Muscle layer of duodenum (tissue), 2 donors: ENCODE data around the gene CGNL1.
A peak's percentile ranks its signal among the peaks of the same experiment; 100 is the strongest.

Experiments used
- H3K27ac ChIP-seq: one replicate; pipeline ENCODE4 v1.7.0; 2013; ENCODE audit warnings: mild to moderate bottlenecking, low read length
- H3K27me3 ChIP-seq: one replicate; pipeline ENCODE4 v1.7.0; 2013; ENCODE audit warnings: low read depth, mild to moderate bottlenecking, control low read depth, low read length
- H3K36me3 ChIP-seq, 2 donors: one replicate each; pipeline ENCODE4 v1.7.0; 2013; ENCODE audit warnings: low read length in 2 of 2, control low read depth in 1 of 2, mild to moderate bottlenecking in 1 of 2; ENCODE audit not compliant: insufficient read depth in 2 of 2, control insufficient read depth in 1 of 2
- H3K4me1 ChIP-seq, 2 donors: one replicate each; pipeline ENCODE4 v1.7.0; 2013; ENCODE audit warnings: low read length in 2 of 2, mild to moderate bottlenecking in 2 of 2, control low read depth in 1 of 2, moderate library complexity in 1 of 2; ENCODE audit not compliant: insufficient read depth in 2 of 2, control insufficient read depth in 1 of 2
- H3K4me3 ChIP-seq, 2 donors: one replicate each; pipeline ENCODE4 v1.7.0; 2013; ENCODE audit warnings: low read length in 2 of 2, low read depth in 1 of 2, mild to moderate bottlenecking in 1 of 2
- H3K9me3 ChIP-seq, 2 donors: one replicate each; pipeline ENCODE4 v1.7.0; 2013; ENCODE audit warnings: low read length in 2 of 2, control low read depth in 1 of 2, mild to moderate bottlenecking in 1 of 2; ENCODE audit not compliant: control insufficient read depth in 1 of 2
- donor health status: healthy.

CGNL1 gene

DNA sequence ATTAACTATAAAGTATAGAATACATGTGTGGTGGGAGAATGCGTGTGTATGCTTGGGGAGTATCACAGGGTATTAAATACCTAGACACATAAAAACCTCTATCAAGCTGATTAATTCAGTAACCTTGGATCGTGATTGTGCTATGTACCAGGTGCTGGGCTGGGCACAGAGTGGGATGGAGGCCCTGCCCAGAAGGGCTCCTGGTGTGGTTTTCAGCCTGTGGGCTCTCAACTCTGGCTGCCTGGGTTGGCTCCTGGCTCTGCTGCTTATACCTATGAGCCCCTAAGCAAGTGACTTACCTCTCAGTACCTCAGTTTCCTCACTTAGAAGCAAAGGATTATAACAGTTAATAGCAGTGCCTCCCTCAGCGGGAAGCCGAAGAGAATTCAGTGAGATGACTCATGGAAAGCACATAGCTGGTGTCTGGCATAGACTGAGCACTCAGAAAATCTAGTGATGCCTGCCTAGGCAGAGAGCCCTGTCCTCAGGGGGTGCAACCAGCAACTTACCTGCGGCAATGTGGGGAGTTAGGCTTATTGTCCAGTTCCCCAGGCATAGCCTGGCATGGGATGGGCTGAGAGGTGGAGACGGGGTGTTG lies 124.8 kb downstream of the CGNL1 start:
- H3K27ac ChIP-seq, result no peak overlapping the region
- H3K4me3 ChIP-seq, result no peak overlapping the region
- no peaks in the 10 kb centered on the region for H3K36me3 ChIP-seq
- H3K9me3 ChIP-seq, result no peaks in the 10 kb centered on the region
- no peaks in the 10 kb centered on the region for H3K27me3 ChIP-seq
- H3K4me1 ChIP-seq, result peaks cover 4 to 11% of the 10 kb centered on the region in 2 donors

DNA sequence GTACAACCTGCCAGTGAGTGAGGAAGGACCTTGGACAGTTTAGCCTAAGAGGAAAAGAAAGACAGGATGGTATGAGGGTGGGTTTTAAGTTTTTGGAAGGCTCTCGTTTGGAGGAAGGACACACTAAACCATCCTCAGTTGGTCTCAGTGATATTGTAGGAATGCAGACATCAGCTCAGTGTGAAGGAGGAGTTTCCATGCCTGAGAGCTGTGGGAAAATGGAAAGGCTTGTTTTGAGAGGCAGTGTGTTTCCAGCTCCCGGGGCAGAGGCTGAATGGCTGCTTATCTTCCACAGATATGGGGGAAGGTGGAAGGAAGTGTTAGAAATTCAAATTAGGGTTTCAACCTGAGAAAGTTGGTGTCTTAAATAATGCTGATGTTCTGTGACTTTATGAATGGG lies 125.8 kb downstream of the CGNL1 start:
- Histone ChIP-seq H3K4me3 (no peak overlapping the region), H3K4me1 (peaks cover 4 to 6% of the 10 kb centered on the region in 2 donors), H3K36me3 (no peaks in the 10 kb centered on the region), H3K9me3 (no peaks in the 10 kb centered on the region), H3K27me3 (no peaks in the 10 kb centered on the region), H3K27ac (no peak overlapping the region)

DNA sequence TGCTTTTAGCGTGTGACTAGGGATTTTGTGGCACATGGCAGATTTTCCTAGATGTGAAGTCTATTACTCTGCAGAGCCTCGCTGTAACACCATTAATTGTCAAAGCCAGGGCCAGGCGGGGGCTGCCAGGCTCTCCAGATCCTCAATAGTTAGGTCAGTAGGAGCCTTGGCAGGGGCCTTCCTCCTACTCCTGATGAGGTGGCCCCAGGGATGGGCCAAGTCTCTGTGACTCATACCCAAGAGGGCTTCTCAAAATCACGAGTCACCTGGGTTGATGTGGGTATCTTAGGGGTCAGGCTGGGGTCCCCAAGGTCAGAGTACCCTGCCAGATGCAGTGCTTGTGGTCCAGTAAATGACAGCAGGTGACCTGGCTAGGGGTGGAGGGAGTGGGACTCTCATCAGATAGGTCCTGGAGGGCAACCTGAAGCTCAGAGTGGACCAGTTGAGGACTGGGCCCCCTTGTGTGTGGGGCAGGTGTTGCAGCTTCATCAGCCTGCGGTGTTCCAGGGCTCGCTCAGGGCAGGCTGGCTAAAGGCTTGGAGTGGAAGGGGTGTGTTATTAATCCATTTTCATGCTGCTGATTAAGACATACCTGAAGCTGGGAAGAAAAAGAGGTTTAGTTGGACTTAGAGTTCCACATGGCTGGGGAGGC lies 126.9 kb downstream of the CGNL1 start:
- H3K36me3 ChIP-seq, result no peaks in the 10 kb centered on the region
- H3K9me3 ChIP-seq, result no peaks in the 10 kb centered on the region
- H3K4me3 ChIP-seq, result no peak overlapping the region
- no peaks in the 10 kb centered on the region for H3K27me3 ChIP-seq
- no peak overlapping the region for H3K27ac ChIP-seq
- H3K4me1 ChIP-seq, result no peaks in the 10 kb centered on the region

DNA sequence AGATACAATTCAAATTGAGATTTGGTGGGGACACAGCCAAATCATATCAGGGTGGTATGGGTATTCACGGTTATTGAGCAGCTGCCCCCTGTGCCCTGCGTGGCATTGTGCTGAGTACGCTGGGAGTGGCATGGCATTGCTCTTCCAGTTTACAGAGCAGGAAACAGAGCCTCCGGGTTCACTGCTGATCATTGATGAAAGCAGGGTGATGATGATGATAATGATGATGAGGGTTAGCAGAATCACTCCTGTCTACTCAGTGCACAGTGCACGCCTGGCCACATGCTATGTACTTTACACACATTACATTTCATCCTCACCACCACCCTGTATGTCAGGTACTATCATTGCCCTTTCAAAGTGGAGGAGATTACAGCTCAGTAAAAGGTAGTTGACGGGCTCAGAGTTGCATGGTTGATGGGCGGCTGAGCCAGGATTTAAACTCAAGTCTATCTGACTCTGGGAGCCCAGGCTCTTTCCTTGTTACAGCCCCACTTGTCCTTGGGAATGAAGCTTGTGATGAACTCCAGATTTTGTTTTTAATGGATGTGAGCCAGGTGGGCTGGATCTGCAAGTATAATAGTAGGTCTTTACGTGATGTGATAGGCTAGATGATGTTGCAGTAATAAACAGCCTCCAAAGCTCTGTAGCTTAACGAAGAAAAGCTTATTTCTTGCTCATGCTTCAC lies 127.8 kb downstream of the CGNL1 start:
- H3K27me3 ChIP-seq, result no peaks in the 10 kb centered on the region
- H3K4me1 ChIP-seq, result no peaks in the 10 kb centered on the region
- H3K4me3 ChIP-seq, result no peak overlapping the region
- H3K36me3 ChIP-seq, result no peaks in the 10 kb centered on the region
- H3K9me3 ChIP-seq, result no peaks in the 10 kb centered on the region
- H3K27ac ChIP-seq, result no peak overlapping the region

DNA sequence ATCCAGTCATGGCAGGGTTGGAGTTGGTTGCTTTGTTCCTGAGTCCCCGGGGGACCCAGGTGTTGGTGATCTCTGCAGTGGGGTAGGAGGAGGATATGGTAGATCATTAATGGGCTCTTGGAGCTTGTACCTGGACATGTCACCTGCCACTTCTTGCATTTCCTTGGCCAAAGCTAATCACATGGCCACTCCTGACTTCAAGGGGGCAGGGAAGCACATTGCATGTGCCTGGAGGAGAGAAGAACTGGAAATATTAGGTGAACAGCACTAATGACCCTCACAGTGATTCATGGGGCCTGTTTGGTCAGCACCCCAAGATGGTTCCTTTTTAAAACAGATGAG lies 128.3 kb downstream of the CGNL1 start:
- Histone ChIP-seq H3K27ac (no peak overlapping the region), H3K36me3 (no peaks in the 10 kb centered on the region), H3K4me3 (no peak overlapping the region), H3K27me3 (no peaks in the 10 kb centered on the region), H3K9me3 (no peaks in the 10 kb centered on the region), H3K4me1 (no peaks in the 10 kb centered on the region)

DNA sequence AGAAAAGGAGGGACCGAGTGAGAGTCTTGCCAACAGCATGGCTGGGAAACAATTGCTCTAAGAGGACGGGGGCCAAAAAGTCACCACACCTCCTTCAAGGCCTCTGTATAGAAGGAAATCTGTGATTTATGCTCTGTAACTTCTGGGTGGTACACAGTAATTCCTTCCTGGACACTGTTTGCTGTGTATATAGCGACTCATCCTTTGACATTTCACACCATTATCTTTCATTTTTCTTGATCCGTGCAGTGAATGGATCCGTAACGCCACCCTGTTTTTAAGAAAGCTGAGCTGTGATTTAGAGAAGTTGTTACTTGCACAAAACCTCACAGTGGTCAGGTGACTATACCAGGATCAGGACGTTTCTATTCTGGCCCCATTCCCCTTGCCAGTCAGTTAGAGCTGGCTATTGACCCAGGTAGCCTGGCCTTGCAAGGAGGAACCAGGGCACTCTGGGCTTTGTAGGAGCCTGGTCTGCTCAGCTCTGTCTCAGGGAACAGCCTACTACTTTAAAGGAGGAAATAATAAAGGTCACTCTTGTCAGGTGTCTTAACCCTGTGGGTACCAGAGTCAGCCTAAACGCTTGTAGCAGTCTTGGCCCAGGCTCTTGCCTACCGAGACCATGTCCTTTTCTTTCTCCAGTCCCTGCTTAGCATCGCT lies 128.9 kb downstream of the CGNL1 start:
- Histone ChIP-seq H3K36me3 (no peaks in the 10 kb centered on the region), H3K4me3 (no peak overlapping the region), H3K27ac (peak overlapping the region; percentile 6), H3K9me3 (no peaks in the 10 kb centered on the region), H3K27me3 (no peaks in the 10 kb centered on the region), H3K4me1 (no peaks in the 10 kb centered on the region)

DNA sequence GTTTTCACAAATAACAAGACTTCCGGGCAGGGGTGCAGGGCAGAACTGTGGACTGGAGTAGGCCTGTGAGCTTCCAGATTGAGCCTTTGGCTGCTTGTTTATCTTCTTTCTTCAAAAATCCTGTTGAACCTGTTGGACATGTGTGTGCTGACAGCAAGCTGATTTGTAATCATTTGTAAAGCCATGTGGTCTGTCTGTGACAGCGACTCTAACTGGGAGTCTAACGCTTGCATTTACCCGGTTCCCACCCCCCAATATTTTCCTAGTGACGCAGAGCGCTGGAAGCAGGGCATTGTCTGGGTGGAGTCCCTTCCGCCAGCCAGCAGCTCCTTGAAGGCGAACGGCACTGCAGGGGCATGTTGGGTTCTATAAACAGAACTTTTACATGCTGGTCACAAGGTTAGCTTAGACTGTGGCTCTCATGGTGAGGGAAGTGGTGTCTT lies 129.7 kb downstream of the CGNL1 start:
- H3K4me3 ChIP-seq, result no peak overlapping the region
- H3K9me3 ChIP-seq, result no peaks in the 10 kb centered on the region
- no peaks in the 10 kb centered on the region for H3K27me3 ChIP-seq
- no peaks in the 10 kb centered on the region for H3K4me1 ChIP-seq
- peak overlapping the region; percentile 54 for H3K27ac ChIP-seq
- H3K36me3 ChIP-seq, result no peaks in the 10 kb centered on the region

DNA sequence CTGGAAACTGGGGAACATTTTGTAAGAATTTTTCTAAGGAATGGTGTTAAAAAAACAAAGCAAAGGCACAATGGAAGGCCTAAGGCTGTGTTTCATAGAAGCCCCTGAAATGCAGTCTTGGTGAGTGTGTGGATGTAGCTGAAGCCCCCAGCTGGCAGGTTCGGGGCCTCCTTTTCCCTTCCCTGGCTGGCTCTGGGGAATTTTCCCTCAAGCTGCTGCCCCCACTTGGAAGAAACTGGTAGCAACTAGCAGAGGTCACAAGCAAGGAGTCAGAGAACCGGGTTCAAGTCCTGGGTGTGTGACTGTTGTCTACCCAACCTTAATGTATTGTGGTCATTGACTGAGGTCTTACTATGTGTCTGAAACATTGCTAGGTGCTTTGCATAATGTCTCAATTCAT lies 130.1 kb downstream of the CGNL1 start:
- Histone ChIP-seq H3K27ac (peak overlapping the region; percentile 54), H3K9me3 (no peaks in the 10 kb centered on the region), H3K4me1 (no peaks in the 10 kb centered on the region), H3K4me3 (no peak overlapping the region), H3K27me3 (no peaks in the 10 kb centered on the region), H3K36me3 (no peaks in the 10 kb centered on the region)

DNA sequence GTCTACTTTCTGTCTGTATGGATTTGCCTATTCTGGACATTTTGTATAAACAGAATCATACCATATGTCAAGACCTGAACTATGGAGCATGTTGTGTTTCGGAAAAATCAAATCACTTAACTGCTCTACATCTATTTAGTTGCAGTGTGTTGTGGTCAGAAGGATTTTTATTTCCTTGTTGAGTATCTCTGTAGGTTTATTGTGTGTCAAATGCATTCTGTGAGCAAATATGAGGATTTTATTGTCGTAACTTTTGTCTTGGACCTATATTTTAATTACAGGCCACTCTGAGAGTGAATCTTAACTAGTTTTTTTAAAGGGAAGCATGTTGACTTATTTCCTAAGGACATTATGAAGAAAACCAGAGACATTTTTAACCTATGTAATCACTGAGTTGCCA lies 130.8 kb downstream of the CGNL1 start:
- H3K36me3 ChIP-seq, result no peaks in the 10 kb centered on the region
- H3K9me3 ChIP-seq, result no peaks in the 10 kb centered on the region
- no peak overlapping the region for H3K27ac ChIP-seq
- no peak overlapping the region for H3K4me3 ChIP-seq
- no peaks in the 10 kb centered on the region for H3K4me1 ChIP-seq
- H3K27me3 ChIP-seq, result no peaks in the 10 kb centered on the region

DNA sequence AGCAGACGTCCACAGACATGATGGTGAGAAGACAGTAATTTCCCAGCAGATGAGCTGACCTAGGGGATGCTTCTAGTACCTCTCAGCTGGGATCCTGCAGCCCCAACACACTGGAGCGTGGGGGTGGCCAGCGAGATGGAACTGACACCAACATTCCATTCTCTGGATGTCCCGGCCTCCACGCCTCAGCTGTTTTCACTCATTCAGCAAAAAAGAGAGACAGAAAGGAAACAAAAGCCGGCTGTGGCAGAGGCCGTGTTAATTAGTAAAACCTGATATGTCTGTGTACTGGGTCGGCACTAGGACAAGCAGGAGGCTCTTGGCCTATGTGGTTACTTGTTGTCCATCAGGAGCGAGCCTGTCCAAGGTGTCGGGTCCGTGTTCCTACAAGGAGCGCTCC lies 132.8 kb downstream of the CGNL1 start:
- H3K9me3 ChIP-seq, result no peaks in the 10 kb centered on the region
- no peaks in the 10 kb centered on the region for H3K4me1 ChIP-seq
- no peaks in the 10 kb centered on the region for H3K36me3 ChIP-seq
- H3K27me3 ChIP-seq, result no peaks in the 10 kb centered on the region
- H3K4me3 ChIP-seq, result no peak overlapping the region
- no peak overlapping the region for H3K27ac ChIP-seq

DNA sequence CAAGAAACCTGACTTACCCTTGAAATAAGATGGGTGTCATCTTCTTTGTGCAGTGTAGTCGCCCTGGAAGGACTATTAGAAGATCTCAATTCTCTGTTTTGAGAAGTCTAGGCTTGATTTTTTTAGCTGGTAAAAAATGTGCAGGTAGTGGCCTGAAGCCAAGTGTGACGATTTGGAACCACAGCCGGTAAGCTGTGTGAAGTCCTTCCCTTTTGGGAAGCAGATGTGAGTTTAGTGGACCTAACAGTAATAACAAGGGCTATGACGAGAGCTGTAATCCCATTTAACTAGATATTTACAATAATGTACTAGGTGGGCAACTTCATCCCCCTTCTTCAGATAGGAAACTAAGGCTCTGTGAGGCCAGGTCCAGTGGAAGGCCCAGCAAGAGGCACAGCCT lies 133.7 kb downstream of the CGNL1 start:
- Histone ChIP-seq H3K27ac (no peak overlapping the region), H3K36me3 (no peaks in the 10 kb centered on the region), H3K27me3 (no peaks in the 10 kb centered on the region), H3K4me3 (no peak overlapping the region), H3K9me3 (no peaks in the 10 kb centered on the region), H3K4me1 (no peaks in the 10 kb centered on the region)
